Left ventricle myocardium inferior (tissue), 1 donor: ENCODE data around the gene NRL. TPM values are rescaled to one million over a fixed set of nuclear protein-coding genes. Genes with fewer than 3 reads are reported as not detected.

Source experiments
- DNase-seq: peaks from one replicate; pipeline ENCODE4 v3.0.0-alpha.2; 2020
- H3K27ac ChIP-seq: fragments of 200-600 bp; replicated peaks from 2 replicates; pipeline ENCODE4 v1.8.0; 2021
- H3K27me3 ChIP-seq: fragments of 200-600 bp; 2 replicates; pipeline ENCODE4 v1.8.0; 2021; ENCODE audit warnings: low read depth
- H3K36me3 ChIP-seq: fragments of 200-600 bp; 2 replicates; pipeline ENCODE4 v1.8.0; 2021
- H3K4me1 ChIP-seq: fragments of 200-600 bp; 2 replicates; pipeline ENCODE4 v1.8.0; 2021
- H3K4me3 ChIP-seq: fragments of 200-600 bp; 2 replicates; pipeline ENCODE4 v1.8.0; 2021; ENCODE audit warnings: mild to moderate bottlenecking, moderate library complexity
- H3K9me3 ChIP-seq: fragments of 200-600 bp; replicated peaks from 2 replicates; pipeline ENCODE4 v1.8.0; 2021
- CTCF ChIP-seq: fragments of 200-600 bp; IDR thresholded peaks from 2 replicates; pipeline ENCODE4 v1.8.0; 2021; ENCODE audit warnings: antibody characterized with exemption, mild to moderate bottlenecking, borderline replicate concordance
- intact Hi-C: fragments of 100-400 bp; cut with micrococcal nuclease; formaldehyde crosslinking; loops from one replicate; pipeline ENCODE4 v1.11.0; 2022
- total RNA-seq: library from RNA; stranded (reverse); fragmentation: NEBNext Ultra II Directional; extraction: Animal tissue kit (Norgen Biotek cat#: 25700); gene quantifications from one replicate; pipeline ENCODE4 v1.2.1, GENCODE V29; 2021
- donor health status: DM: no; HTN: yes; CAD: no; lungs with severe emphysema.

NRL gene
- total RNA-seq, 1 donor from 2014 or later = 1.5 TPM

GRCh38 chr14:24100982-24101494 is 13.7 kb downstream of the NRL start:
- no peaks in the 10 kb centered on the region for H3K27me3 ChIP-seq
- H3K4me3 ChIP-seq = no peak overlapping the region
- intact Hi-C loops = no loop called here

GRCh38 chr14:24100197-24100981 is 14.4 kb downstream of the NRL start:
- H3K36me3 ChIP-seq = peaks cover 3% of the 10 kb centered on the region
- H3K27ac ChIP-seq = no peak overlapping the region
- H3K4me1 ChIP-seq = peaks cover 4% of the 10 kb centered on the region
- no peak overlapping the region for H3K4me3 ChIP-seq
- DNase-seq = no peak
- H3K27me3 ChIP-seq = no peaks in the 10 kb centered on the region
- H3K9me3 ChIP-seq = no peaks in the 10 kb centered on the region
- no peak for TF ChIP-seq CTCF
- intact Hi-C loops = no loop called here

More at GRCh38 chr14:24100982-24101494, 13.7 kb downstream of the NRL start:
- H3K36me3 ChIP-seq = peaks cover 3% of the 10 kb centered on the region
- TF ChIP-seq CTCF = no peak
- H3K9me3 ChIP-seq = no peaks in the 10 kb centered on the region
- H3K27ac ChIP-seq = no peak overlapping the region
- DNase-seq = no peak
- H3K4me1 ChIP-seq = no peaks in the 10 kb centered on the region

GRCh38 chr14:24098927-24099813 is 15.6 kb downstream of the NRL start:
- Histone ChIP-seq H3K9me3 (no peaks in the 10 kb centered on the region), H3K36me3 (peaks cover 3% of the 10 kb centered on the region), H3K4me1 (peaks cover 16% of the 10 kb centered on the region), H3K27ac (no peak overlapping the region), H3K27me3 (no peaks in the 10 kb centered on the region), H3K4me3 (no peak overlapping the region)
- intact Hi-C loops = no loop called here
- TF ChIP-seq CTCF = no peak
- DNase-seq = no peak

- DNase-seq = no peak
- Histone ChIP-seq H3K27ac (no peak overlapping the region), H3K4me1 (peaks cover 24% of the 10 kb centered on the region), H3K27me3 (no peaks in the 10 kb centered on the region), H3K36me3 (peaks cover 3% of the 10 kb centered on the region), H3K9me3 (no peaks in the 10 kb centered on the region), H3K4me3 (no peak overlapping the region)
- intact Hi-C loops = no loop called here
- TF ChIP-seq CTCF = no peak
Measured at GRCh38 chr14:24098229-24098926, 16.4 kb downstream of the NRL start.

GRCh38 chr14:24096545-24097181 is 18.1 kb downstream of the NRL start:
- Histone ChIP-seq H3K36me3 (peaks cover 3% of the 10 kb centered on the region), H3K9me3 (no peaks in the 10 kb centered on the region), H3K27me3 (no peaks in the 10 kb centered on the region), H3K4me3 (no peak overlapping the region), H3K4me1 (peaks cover 26% of the 10 kb centered on the region), H3K27ac (no peak overlapping the region)
- no peak for TF ChIP-seq CTCF
- DNase-seq = no peak
- intact Hi-C loops = no loop called here
